Trophoblast cell (in vitro differentiated cells and primary cell): ENCODE results near the gene VSTM5.

ENCODE experiments used
- DNase-seq, 2 donors: peaks; one replicate each; pipeline ENCODE4 v3.0.0-alpha.2; 2016
- H2AFZ ChIP-seq: 2 replicates; pipeline ENCODE4 v1.6.1; 2013; ENCODE audit warnings: low read length, moderate library complexity, mild to moderate bottlenecking; ENCODE audit not compliant: insufficient read depth, poor library complexity
- H2AK5ac ChIP-seq: 2 replicates; pipeline ENCODE4 v1.6.1; 2013; ENCODE audit warnings: mild to moderate bottlenecking, low read length
- H2BK120ac ChIP-seq: 2 replicates; pipeline ENCODE4 v1.6.1; 2013; ENCODE audit warnings: low read length, mild to moderate bottlenecking, moderate library complexity; ENCODE audit not compliant: insufficient read depth, poor library complexity
- H2BK12ac ChIP-seq: 2 replicates; pipeline ENCODE4 v1.6.1; 2013; ENCODE audit warnings: mild to moderate bottlenecking, low read length, moderate library complexity
- H2BK5ac ChIP-seq: 2 replicates; pipeline ENCODE4 v1.6.1; 2013; ENCODE audit warnings: low read length, low read depth, moderate library complexity, mild to moderate bottlenecking; ENCODE audit not compliant: poor library complexity
- H3K14ac ChIP-seq: 2 replicates; pipeline ENCODE4 v1.6.1; 2013; ENCODE audit warnings: mild to moderate bottlenecking, low read length
- H3K18ac ChIP-seq: 2 replicates; pipeline ENCODE4 v1.6.1; 2013; ENCODE audit warnings: mild to moderate bottlenecking, low read length
- H3K23ac ChIP-seq: 2 replicates; pipeline ENCODE4 v1.6.1; 2013; ENCODE audit warnings: low read length
- H3K27ac ChIP-seq: 2 replicates; pipeline ENCODE4 v1.5.1; 2013; ENCODE audit warnings: low read depth, mild to moderate bottlenecking, inconsistent platforms, low read length, moderate library complexity
- H3K27me3 ChIP-seq: 2 replicates; pipeline ENCODE4 v1.6.1; 2013; ENCODE audit warnings: inconsistent platforms, mild to moderate bottlenecking, low read length, moderate library complexity; ENCODE audit not compliant: insufficient read depth
- H3K36me3 ChIP-seq, 2 experiments: 1 replicate in 1 of 2; 2 replicates in 1 of 2; pipeline ENCODE4 v1.6.1; 2013; ENCODE audit warnings: low read length in 2 of 2, mild to moderate bottlenecking in 2 of 2, moderate library complexity in 1 of 2; ENCODE audit not compliant: insufficient read depth in 2 of 2, control insufficient read depth in 1 of 2
- H3K4ac ChIP-seq: 2 replicates; pipeline ENCODE4 v1.6.1; 2013; ENCODE audit warnings: low read depth, mild to moderate bottlenecking, low read length, moderate library complexity
- H3K4me1 ChIP-seq, 2 experiments: 1 replicate in 1 of 2; 2 replicates in 1 of 2; pipeline ENCODE4 v1.6.1; 2013; ENCODE audit warnings: low read length in 2 of 2, mild to moderate bottlenecking in 2 of 2, moderate library complexity in 1 of 2; ENCODE audit not compliant: insufficient read depth in 2 of 2, control insufficient read depth in 1 of 2
- H3K4me2 ChIP-seq: 2 replicates; pipeline ENCODE4 v1.6.1; 2013; ENCODE audit warnings: inconsistent platforms, mild to moderate bottlenecking, low read length, moderate library complexity
- H3K4me3 ChIP-seq: 2 replicates; pipeline ENCODE4 v1.5.1; 2013; ENCODE audit warnings: mild to moderate bottlenecking, low read depth, low read length, inconsistent platforms
- H3K79me1 ChIP-seq: one replicate; pipeline ENCODE4 v1.6.1; 2013; ENCODE audit warnings: low read length
- H3K79me2 ChIP-seq: 2 replicates; pipeline ENCODE4 v1.6.1; 2013; ENCODE audit warnings: low read length, mild to moderate bottlenecking; ENCODE audit not compliant: control insufficient read depth, insufficient read depth, poor library complexity
- H3K9ac ChIP-seq: 2 replicates; pipeline ENCODE4 v1.6.1; 2013; ENCODE audit warnings: mild to moderate bottlenecking, low read length
- H3K9me3 ChIP-seq: 2 replicates; pipeline ENCODE4 v1.6.1; 2013; ENCODE audit warnings: low read depth, mild to moderate bottlenecking, control low read depth, inconsistent platforms, low read length; ENCODE audit not compliant: insufficient read depth
- H4K12ac ChIP-seq: 2 replicates; pipeline ENCODE4 v1.6.1; 2013; ENCODE audit warnings: low read depth, mild to moderate bottlenecking, low read length, moderate library complexity
- H4K8ac ChIP-seq: 2 replicates; pipeline ENCODE4 v1.6.1; 2013; ENCODE audit warnings: low read depth, mild to moderate bottlenecking, low read length, moderate library complexity
- H4K91ac ChIP-seq: one replicate; pipeline ENCODE4 v1.6.1; 2013; ENCODE audit warnings: low read depth, mild to moderate bottlenecking, low read length, moderate library complexity
- WGBS: extraction: QIAGEN DNeasy Blood & Tissue Kit; methylation state at CpG from one replicate; pipeline ENCODE4 v1.1.7; 2013; ENCODE audit warnings: missing lambda C conversion rate; ENCODE audit not compliant: insufficient read length, insufficient coverage; ENCODE audit errors: extremely low coverage; 5-methylcytosine and 5-hydroxymethylcytosine counted together

VSTM5 gene

GRCh38 chr11:93827363-93827762 is 23.1 kb downstream of the VSTM5 start:
- Histone ChIP-seq H2BK5ac (no peak overlapping the region), H3K23ac (no peak overlapping the region), H3K4ac (no peak overlapping the region), H3K9ac (no peak overlapping the region), H3K4me2 (no peak overlapping the region), H2BK12ac (no peak overlapping the region), H3K4me1 (no peaks in the 10 kb centered on the region), H3K79me2 (no peaks in the 10 kb centered on the region), H3K14ac (no peak overlapping the region), H2BK120ac (no peak overlapping the region), H4K91ac (no peak overlapping the region), H3K27ac (no peak overlapping the region), H2AK5ac (no peak overlapping the region), H3K18ac (no peak overlapping the region), H4K8ac (no peak overlapping the region), H3K27me3 (no peaks in the 10 kb centered on the region), H4K12ac (no peak overlapping the region), H3K79me1 (no peaks in the 10 kb centered on the region), H3K9me3 (no peaks in the 10 kb centered on the region), H3K4me3 (no peak overlapping the region), H2AFZ (no peak overlapping the region), H3K36me3 (no peaks in the 10 kb centered on the region)
- DNase-seq = no peak
- no CpG with 5 or more reads among the region's 1 CpG for WGBS

- no peaks in the 10 kb centered on the region for H3K27me3 ChIP-seq
- no peak overlapping the region for H3K18ac ChIP-seq
- H4K8ac ChIP-seq = no peak overlapping the region
- H3K23ac ChIP-seq = no peak overlapping the region
- no peaks in the 10 kb centered on the region for H3K36me3 ChIP-seq
- no peak overlapping the region for H2BK12ac ChIP-seq
- H3K4me2 ChIP-seq = no peak overlapping the region
- H3K4me3 ChIP-seq = no peak overlapping the region
- no CpG with 5 or more reads among the region's 4 CpGs for WGBS
- no peak overlapping the region for H2AFZ ChIP-seq
- H2BK5ac ChIP-seq = no peak overlapping the region
- no peak overlapping the region for H3K4ac ChIP-seq
- H2BK120ac ChIP-seq = no peak overlapping the region
- H3K4me1 ChIP-seq = peaks cover 5% of the 10 kb centered on the region in 2 experiments
- no peak overlapping the region for H4K12ac ChIP-seq
- no peak overlapping the region for H3K9ac ChIP-seq
- no peak overlapping the region for H3K27ac ChIP-seq
- no peak for DNase-seq
- no peak overlapping the region for H4K91ac ChIP-seq
- H3K79me1 ChIP-seq = peaks cover 2% of the 10 kb centered on the region
- no peaks in the 10 kb centered on the region for H3K79me2 ChIP-seq
- H2AK5ac ChIP-seq = no peak overlapping the region
- H3K9me3 ChIP-seq = peaks cover 4% of the 10 kb centered on the region
- H3K14ac ChIP-seq = no peak overlapping the region
These were observed 27.2 kb downstream of the VSTM5 start for GRCh38 chr11:93823210-93823609.

- H2AFZ ChIP-seq = no peak overlapping the region
- no peak overlapping the region for H3K4me2 ChIP-seq
- H3K14ac ChIP-seq = no peak overlapping the region
- no peak overlapping the region for H3K27ac ChIP-seq
- DNase-seq = peak; percentile 45 to 73
- no peak overlapping the region for H3K18ac ChIP-seq
- peaks cover 4% of the 10 kb centered on the region for H3K9me3 ChIP-seq
- H3K4me1 ChIP-seq = peaks cover 6 to 8% of the 10 kb centered on the region in 2 experiments
- no peak overlapping the region for H3K23ac ChIP-seq
- whole genome bisulfite sequencing = no CpG with 5 or more reads among the region's 5 CpGs
- no peak overlapping the region for H3K9ac ChIP-seq
- no peak overlapping the region for H2BK5ac ChIP-seq
- H3K27me3 ChIP-seq = no peaks in the 10 kb centered on the region
- H2BK120ac ChIP-seq = no peak overlapping the region
- H3K36me3 ChIP-seq = no peaks in the 10 kb centered on the region
- no peak overlapping the region for H2BK12ac ChIP-seq
- H3K79me2 ChIP-seq = no peaks in the 10 kb centered on the region
- H3K4ac ChIP-seq = no peak overlapping the region
- H4K12ac ChIP-seq = no peak overlapping the region
- peaks cover 2% of the 10 kb centered on the region for H3K79me1 ChIP-seq
- H3K4me3 ChIP-seq = no peak overlapping the region
- H2AK5ac ChIP-seq = no peak overlapping the region
- no peak overlapping the region for H4K91ac ChIP-seq
- no peak overlapping the region for H4K8ac ChIP-seq
These were observed 28.1 kb downstream of the VSTM5 start for GRCh38 chr11:93822359-93822758.

- no CpG with 5 or more reads among the region's 2 CpGs for WGBS
These were observed 28.8 kb downstream of the VSTM5 start for GRCh38 chr11:93821617-93822016.

More at GRCh38 chr11:93821617-93822016, 28.8 kb downstream of the VSTM5 start:
- Histone ChIP-seq H3K79me2 (no peaks in the 10 kb centered on the region), H3K27me3 (no peaks in the 10 kb centered on the region), H3K14ac (no peak overlapping the region), H3K79me1 (peaks cover 4% of the 10 kb centered on the region), H3K4me2 (no peak overlapping the region), H3K23ac (no peak overlapping the region), H3K9ac (no peak overlapping the region), H4K8ac (no peak overlapping the region), H3K18ac (no peak overlapping the region), H3K4me3 (no peak overlapping the region), H2BK120ac (no peak overlapping the region), H2AFZ (no peak overlapping the region), H3K27ac (no peak overlapping the region), H3K4me1 (peaks cover 10 to 12% of the 10 kb centered on the region in 2 experiments), H4K12ac (no peak overlapping the region), H3K4ac (no peak overlapping the region), H3K9me3 (peaks cover 4% of the 10 kb centered on the region), H2BK12ac (no peak overlapping the region), H4K91ac (no peak overlapping the region), H2BK5ac (no peak overlapping the region), H3K36me3 (no peaks in the 10 kb centered on the region), H2AK5ac (no peak overlapping the region)
- no peak for DNase-seq
